Measurements from ENCODE around the gene TEX19. TPM values are rescaled to one million over a fixed set of nuclear protein-coding genes. Genes with fewer than 3 reads are reported as not detected.

TEX19 gene
- total and polyA plus RNA-seq, 9 of the 15 experiments (the other 6 are each of a cell fraction or from before 2014, with no cell fraction given): 0.10 to 4.9 (median 1.9) TPM

DNA sequence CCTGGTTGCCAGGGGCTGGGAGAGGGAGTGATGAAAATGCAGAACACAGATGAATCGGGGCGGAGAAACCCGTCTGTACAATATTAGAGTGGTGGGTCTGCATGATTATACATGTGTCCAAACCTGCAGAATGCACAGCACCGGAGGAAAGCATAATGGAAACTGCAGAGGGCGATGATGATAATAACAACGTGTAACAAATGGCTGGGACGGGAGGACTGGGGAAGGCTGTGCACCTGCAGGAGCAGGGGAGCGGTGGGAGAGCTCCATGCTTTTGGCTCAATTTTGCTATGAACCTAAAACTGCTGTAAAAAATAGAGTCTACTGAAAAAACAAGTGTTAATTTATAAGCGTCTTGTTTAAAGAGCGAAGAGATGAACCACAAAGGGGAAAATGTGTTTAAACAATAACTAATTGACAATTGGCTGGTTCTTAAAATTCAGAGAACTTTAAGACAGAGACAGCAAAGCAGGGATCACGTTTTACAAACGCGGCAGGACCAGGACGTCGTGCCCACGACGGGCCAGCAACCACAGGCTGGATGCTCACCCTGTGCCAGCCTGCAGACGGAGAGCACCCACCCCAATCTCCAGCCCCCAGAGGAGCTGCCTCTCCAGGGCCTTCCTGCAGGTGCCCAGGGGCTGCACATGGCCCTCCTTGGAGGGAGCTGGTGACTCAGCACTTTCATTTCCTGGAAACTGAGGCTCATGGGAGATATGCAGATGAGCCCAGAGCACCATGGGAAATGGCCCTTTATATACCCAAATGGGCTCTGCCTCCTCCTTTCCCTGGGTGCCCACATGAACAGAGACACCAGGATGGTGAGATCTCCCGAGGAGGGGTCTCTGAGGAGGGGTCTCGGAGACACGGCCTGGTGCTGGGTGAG lies at the start of gene TEX19 (continued):
- TF ChIP-seq, protein P1, sequence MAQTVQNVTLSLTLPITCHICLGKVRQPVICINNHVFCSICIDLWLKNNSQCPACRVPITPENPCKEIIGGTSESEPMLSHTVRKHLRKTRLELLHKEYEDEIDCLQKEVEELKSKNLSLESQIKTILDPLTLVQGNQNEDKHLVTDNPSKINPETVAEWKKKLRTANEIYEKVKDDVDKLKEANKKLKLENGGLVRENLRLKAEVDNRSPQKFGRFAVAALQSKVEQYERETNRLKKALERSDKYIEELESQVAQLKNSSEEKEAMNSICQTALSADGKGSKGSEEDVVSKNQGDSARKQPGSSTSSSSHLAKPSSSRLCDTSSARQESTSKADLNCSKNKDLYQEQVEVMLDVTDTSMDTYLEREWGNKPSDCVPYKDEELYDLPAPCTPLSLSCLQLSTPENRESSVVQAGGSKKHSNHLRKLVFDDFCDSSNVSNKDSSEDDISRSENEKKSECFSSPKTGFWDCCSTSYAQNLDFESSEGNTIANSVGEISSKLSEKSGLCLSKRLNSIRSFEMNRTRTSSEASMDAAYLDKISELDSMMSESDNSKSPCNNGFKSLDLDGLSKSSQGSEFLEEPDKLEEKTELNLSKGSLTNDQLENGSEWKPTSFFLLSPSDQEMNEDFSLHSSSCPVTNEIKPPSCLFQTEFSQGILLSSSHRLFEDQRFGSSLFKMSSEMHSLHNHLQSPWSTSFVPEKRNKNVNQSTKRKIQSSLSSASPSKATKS (CRISPR knock-in tag; IDR thresholded peaks at IDR 0.05): no peak
- no peak for TF ChIP-seq ZNF12 (CRISPR knock-in tag; IDR thresholded peaks at IDR 0.05)
- peak; percentile 85; the same call in 1 of the 2 replicates for TF ChIP-seq BACH1 (tag; IDR thresholded peaks at IDR 0.05)
- no peak for TF ChIP-seq DACH1 (IDR thresholded peaks at IDR 0.05; ENCODE audit: partially characterized antibody)
- no peak for TF ChIP-seq PTTG1 (tag; IDR thresholded peaks at IDR 0.05; ENCODE audit: low read depth)
- TF ChIP-seq, protein P2, sequence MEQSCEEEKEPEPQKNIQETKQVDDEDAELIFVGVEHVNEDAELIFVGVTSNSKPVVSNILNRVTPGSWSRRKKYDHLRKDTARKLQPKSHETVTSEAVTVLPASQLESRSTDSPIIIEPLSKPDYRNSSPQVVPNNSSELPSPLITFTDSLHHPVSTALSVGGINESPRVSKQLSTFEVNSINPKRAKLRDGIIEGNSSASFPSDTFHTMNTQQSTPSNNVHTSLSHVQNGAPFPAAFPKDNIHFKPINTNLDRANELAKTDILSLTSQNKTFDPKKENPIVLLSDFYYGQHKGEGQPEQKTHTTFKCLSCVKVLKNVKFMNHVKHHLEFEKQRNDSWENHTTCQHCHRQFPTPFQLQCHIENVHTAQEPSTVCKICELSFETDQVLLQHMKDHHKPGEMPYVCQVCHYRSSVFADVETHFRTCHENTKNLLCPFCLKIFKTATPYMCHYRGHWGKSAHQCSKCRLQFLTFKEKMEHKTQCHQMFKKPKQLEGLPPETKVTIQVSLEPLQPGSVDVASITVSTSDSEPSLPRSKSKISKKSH (CRISPR knock-in tag; IDR thresholded peaks at IDR 0.05): no peak
- TF ChIP-seq SNIP1 (IDR thresholded peaks at IDR 0.05; ENCODE audit: low read depth): no peak
- TF ChIP-seq RFX5 (IDR thresholded peaks at IDR 0.05; ENCODE audit: low read depth, low read length): no peak
- no peak for TF ChIP-seq ARNT (IDR thresholded peaks at IDR 0.05)
- TF ChIP-seq ZNF23 (CRISPR knock-in tag; IDR thresholded peaks at IDR 0.05): no peak
- TF ChIP-seq TAL1 (IDR thresholded peaks at IDR 0.05): no peak
- TF ChIP-seq, protein P3, sequence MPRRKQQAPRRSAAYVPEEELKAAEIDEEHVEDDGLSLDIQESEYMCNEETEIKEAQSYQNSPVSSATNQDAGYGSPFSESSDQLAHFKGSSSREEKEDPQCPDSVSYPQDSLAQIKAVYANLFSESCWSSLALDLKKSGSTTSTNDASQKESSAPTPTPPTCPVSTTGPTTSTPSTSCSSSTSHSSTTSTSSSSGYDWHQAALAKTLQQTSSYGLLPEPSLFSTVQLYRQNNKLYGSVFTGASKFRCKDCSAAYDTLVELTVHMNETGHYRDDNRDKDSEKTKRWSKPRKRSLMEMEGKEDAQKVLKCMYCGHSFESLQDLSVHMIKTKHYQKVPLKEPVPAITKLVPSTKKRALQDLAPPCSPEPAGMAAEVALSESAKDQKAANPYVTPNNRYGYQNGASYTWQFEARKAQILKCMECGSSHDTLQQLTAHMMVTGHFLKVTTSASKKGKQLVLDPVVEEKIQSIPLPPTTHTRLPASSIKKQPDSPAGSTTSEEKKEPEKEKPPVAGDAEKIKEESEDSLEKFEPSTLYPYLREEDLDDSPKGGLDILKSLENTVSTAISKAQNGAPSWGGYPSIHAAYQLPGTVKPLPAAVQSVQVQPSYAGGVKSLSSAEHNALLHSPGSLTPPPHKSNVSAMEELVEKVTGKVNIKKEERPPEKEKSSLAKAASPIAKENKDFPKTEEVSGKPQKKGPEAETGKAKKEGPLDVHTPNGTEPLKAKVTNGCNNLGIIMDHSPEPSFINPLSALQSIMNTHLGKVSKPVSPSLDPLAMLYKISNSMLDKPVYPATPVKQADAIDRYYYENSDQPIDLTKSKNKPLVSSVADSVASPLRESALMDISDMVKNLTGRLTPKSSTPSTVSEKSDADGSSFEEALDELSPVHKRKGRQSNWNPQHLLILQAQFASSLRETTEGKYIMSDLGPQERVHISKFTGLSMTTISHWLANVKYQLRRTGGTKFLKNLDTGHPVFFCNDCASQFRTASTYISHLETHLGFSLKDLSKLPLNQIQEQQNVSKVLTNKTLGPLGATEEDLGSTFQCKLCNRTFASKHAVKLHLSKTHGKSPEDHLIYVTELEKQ (CRISPR knock-in tag; IDR thresholded peaks at IDR 0.05): no peak
- TF ChIP-seq HSF4 (CRISPR knock-in tag; IDR thresholded peaks at IDR 0.05; ENCODE audit: borderline replicate concordance): no peak
- no peak for TF ChIP-seq SMAD3 (CRISPR knock-in tag; conservative IDR thresholded peaks at IDR 0.05)
- TF ChIP-seq, protein P4, sequence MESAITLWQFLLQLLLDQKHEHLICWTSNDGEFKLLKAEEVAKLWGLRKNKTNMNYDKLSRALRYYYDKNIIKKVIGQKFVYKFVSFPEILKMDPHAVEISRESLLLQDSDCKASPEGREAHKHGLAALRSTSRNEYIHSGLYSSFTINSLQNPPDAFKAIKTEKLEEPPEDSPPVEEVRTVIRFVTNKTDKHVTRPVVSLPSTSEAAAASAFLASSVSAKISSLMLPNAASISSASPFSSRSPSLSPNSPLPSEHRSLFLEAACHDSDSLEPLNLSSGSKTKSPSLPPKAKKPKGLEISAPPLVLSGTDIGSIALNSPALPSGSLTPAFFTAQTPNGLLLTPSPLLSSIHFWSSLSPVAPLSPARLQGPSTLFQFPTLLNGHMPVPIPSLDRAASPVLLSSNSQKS (CRISPR knock-in tag; IDR thresholded peaks at IDR 0.05): no peak
- TF ChIP-seq PML (IDR thresholded peaks at IDR 0.05; ENCODE audit: low read length): no peak
- TF ChIP-seq EWSR1 (IDR thresholded peaks at IDR 0.05; ENCODE audit: borderline replicate concordance, low read depth, partially characterized antibody): no peak
